Measurements from ENCODE around the gene PSAT1. TPM values are rescaled to one million over a fixed set of nuclear protein-coding genes. Genes with fewer than 3 reads are reported as not detected.

Gene PSAT1
- total and polyA plus RNA-seq, 2 of the 13 experiments (the other 11 are each of a cell fraction or from before 2014, with no cell fraction given) = 135 to 229 TPM

GRCh38 chr9:78354324-78354973 is 57.5 kb downstream of the PSAT1 start (continued):
- TF ChIP-seq ZHX1 (CRISPR knock-in tag; IDR thresholded peaks at IDR 0.05; ENCODE audit: low read depth) (no peak), ZBTB21 (CRISPR knock-in tag; IDR thresholded peaks at IDR 0.05) (no peak), ZSCAN20 (CRISPR knock-in tag; IDR thresholded peaks at IDR 0.05; ENCODE audit: borderline replicate concordance) (no peak), MAF1 (CRISPR knock-in tag; IDR thresholded peaks at IDR 0.05; ENCODE audit: borderline replicate concordance) (no peak), POLR2AphosphoS2 (IDR thresholded peaks at IDR 0.05; ENCODE audit: low read depth, low read length) (no peak), MED1 (CRISPR knock-in tag; IDR thresholded peaks at IDR 0.05) (peak; percentile 75), ZNF362 (CRISPR knock-in tag; IDR thresholded peaks at IDR 0.05; ENCODE audit: borderline replicate concordance) (no peak), ZBTB14 (CRISPR knock-in tag; IDR thresholded peaks at IDR 0.05) (no peak), SRSF1 (optimal IDR thresholded peaks at IDR 0.05; ENCODE audit: low read depth, low read length) (no peak), FOXC1 (CRISPR knock-in tag; IDR thresholded peaks at IDR 0.05; ENCODE audit: borderline replicate concordance) (no peak), SOX6 (IDR thresholded peaks at IDR 0.05) (no peak), SOX6 (CRISPR knock-in tag; IDR thresholded peaks at IDR 0.05) (peak; percentile 96), ARID3A (IDR thresholded peaks at IDR 0.05; ENCODE audit: low read depth, low read length) (no peak), ZNF407 (CRISPR knock-in tag; IDR thresholded peaks at IDR 0.05; ENCODE audit: not compliant biosample characterization) (no peak)

Measured in HepG2 (cell line).